WTC11 (cell line): ENCODE measurements around the gene TPGS2. TPM values are rescaled to one million over a fixed set of nuclear protein-coding genes. Genes with fewer than 3 reads are reported as not detected.

ENCODE experiments used
- ATAC-seq: fragments of 200-7000 bp; cut with Tn5 transposase; 2 replicates; pipeline ENCODE4 v1.10.0; 2021; ENCODE audit warnings: mild to moderate bottlenecking, moderate library complexity
- CTCF ChIA-PET: fragments of 300-600 bp; sonication (Branson Sonifier 250); formaldehyde crosslinking; loops from one replicate; lab custom pipeline; 2021; ENCODE audit warnings: antibody characterized with exemption; lab: Charles Lee
- POLR2A ChIA-PET: fragments of 350-600 bp; sonication (Branson Sonifier 250); formaldehyde crosslinking; loops from one replicate; lab custom pipeline; 2021; ENCODE audit warnings: antibody characterized with exemption; lab: Charles Lee
- DNase-seq: peaks from one replicate; pipeline ENCODE4 v3.0.0; 2021; ENCODE audit warnings: low spot score
- H3K27ac Mint-ChIP-seq: 2 replicates; pipeline ENCODE4 v1.8.0; 2021; ENCODE audit warnings: mixed read lengths
- H3K27me3 Mint-ChIP-seq: 2 replicates; pipeline ENCODE4 v1.8.0; 2021; ENCODE audit warnings: low read depth, mild to moderate bottlenecking, moderate library complexity, mixed read lengths
- H3K36me3 Mint-ChIP-seq: 2 replicates; pipeline ENCODE4 v1.8.0; 2021; ENCODE audit warnings: mixed read lengths
- H3K4me1 Mint-ChIP-seq: 2 replicates; pipeline ENCODE4 v1.8.0; 2022; ENCODE audit warnings: mixed read lengths
- H3K4me3 Mint-ChIP-seq: 2 replicates; pipeline ENCODE4 v1.8.0; 2021; ENCODE audit warnings: mild to moderate bottlenecking, moderate library complexity, mixed read lengths
- H3K9me3 Mint-ChIP-seq: 2 replicates; pipeline ENCODE4 v1.8.0; 2021; ENCODE audit warnings: mixed read lengths
- ATF1 ChIP-seq: sonication (generic); formaldehyde crosslinking; IDR thresholded peaks from 2 replicates; pipeline ENCODE4 v1.8.1; 2023; ENCODE audit warnings: mild to moderate bottlenecking, moderate library complexity, missing genetic modification reagents
- ELF4 ChIP-seq: sonication (generic); formaldehyde crosslinking; IDR thresholded peaks from 2 replicates; pipeline ENCODE4 v1.8.1; 2022; ENCODE audit warnings: low read depth, mild to moderate bottlenecking, moderate library complexity, missing genetic modification reagents
- FOXJ3 ChIP-seq: sonication (generic); formaldehyde crosslinking; IDR thresholded peaks from 2 replicates; pipeline ENCODE4 v1.9.0; 2021; ENCODE audit warnings: missing genetic modification reagents, mild to moderate bottlenecking, borderline replicate concordance
- KAT7 ChIP-seq: sonication (generic); formaldehyde crosslinking; IDR thresholded peaks from 2 replicates; pipeline ENCODE4 v1.8.1; 2023; ENCODE audit warnings: missing genetic modification reagents, mild to moderate bottlenecking, borderline replicate concordance
- NFE2L1 ChIP-seq: sonication (generic); formaldehyde crosslinking; IDR thresholded peaks from 2 replicates; pipeline ENCODE4 v1.8.1; 2023; ENCODE audit warnings: missing genetic modification reagents
- NFYB ChIP-seq: sonication (generic); formaldehyde crosslinking; conservative IDR thresholded peaks from 2 replicates; pipeline ENCODE4 v1.8.0; 2022; ENCODE audit warnings: low read depth, missing genetic modification reagents
- NR2C2 ChIP-seq: sonication (generic); formaldehyde crosslinking; IDR thresholded peaks from 2 replicates; pipeline ENCODE4 v1.8.0; 2022; ENCODE audit warnings: mild to moderate bottlenecking, missing genetic modification reagents
- TEAD4 ChIP-seq: sonication (generic); formaldehyde crosslinking; IDR thresholded peaks from 2 replicates; pipeline ENCODE4 v1.8.0; 2022; ENCODE audit warnings: mild to moderate bottlenecking, missing genetic modification reagents
- ZNF138 ChIP-seq: sonication (generic); formaldehyde crosslinking; conservative IDR thresholded peaks from 2 replicates; pipeline ENCODE4 v1.8.1; 2022; ENCODE audit warnings: mild to moderate bottlenecking, moderate library complexity, missing genetic modification reagents
- ZNF416 ChIP-seq: fragments of 250-450 bp; sonication (Bioruptor Pico); IDR thresholded peaks from 2 replicates; pipeline ENCODE4 v1.9.0; 2021; ENCODE audit warnings: mild to moderate bottlenecking, inconsistent platforms
- total RNA-seq: library from RNA; stranded (reverse); gene quantifications from 3 replicates; pipeline ENCODE4 v1.2.3, GENCODE V29; 2021
- TF ChIP-seq, protein P1 (sequence below): sonication (generic); formaldehyde crosslinking; IDR thresholded peaks from 2 replicates; pipeline ENCODE4 v1.8.1; 2023; ENCODE audit warnings: mild to moderate bottlenecking, missing genetic modification reagents, borderline replicate concordance
- TF ChIP-seq, protein P2 (sequence below): sonication (generic); formaldehyde crosslinking; IDR thresholded peaks from 2 replicates; pipeline ENCODE4 v1.8.1; 2022; ENCODE audit warnings: low read depth, missing genetic modification reagents, borderline replicate concordance
- TF ChIP-seq, protein P3 (sequence below): sonication (generic); formaldehyde crosslinking; IDR thresholded peaks from 2 replicates; pipeline ENCODE4 v1.8.0; 2022; ENCODE audit warnings: mild to moderate bottlenecking, missing genetic modification reagents
- TF ChIP-seq, protein P4 (sequence below): sonication (generic); formaldehyde crosslinking; IDR thresholded peaks from 2 replicates; pipeline ENCODE4 v1.8.1; 2022; ENCODE audit warnings: mild to moderate bottlenecking, moderate library complexity, missing genetic modification reagents
- TF ChIP-seq, protein P5 (sequence below): sonication (generic); formaldehyde crosslinking; IDR thresholded peaks from 2 replicates; pipeline ENCODE4 v1.8.1; 2023; ENCODE audit warnings: mild to moderate bottlenecking, moderate library complexity, missing genetic modification reagents
- TF ChIP-seq, protein P6 (sequence below): sonication (generic); formaldehyde crosslinking; IDR thresholded peaks from 2 replicates; pipeline ENCODE4 v1.8.0; 2023; ENCODE audit warnings: missing genetic modification reagents, mild to moderate bottlenecking, borderline replicate concordance
- TF ChIP-seq, protein P7 (sequence below): sonication (generic); formaldehyde crosslinking; IDR thresholded peaks from 2 replicates; pipeline ENCODE4 v1.8.1; 2023; ENCODE audit warnings: mild to moderate bottlenecking, missing genetic modification reagents, moderate library complexity

Gene TPGS2
- total RNA-seq, 1 experiment from 2014 or later: 96.9 TPM

DNA sequence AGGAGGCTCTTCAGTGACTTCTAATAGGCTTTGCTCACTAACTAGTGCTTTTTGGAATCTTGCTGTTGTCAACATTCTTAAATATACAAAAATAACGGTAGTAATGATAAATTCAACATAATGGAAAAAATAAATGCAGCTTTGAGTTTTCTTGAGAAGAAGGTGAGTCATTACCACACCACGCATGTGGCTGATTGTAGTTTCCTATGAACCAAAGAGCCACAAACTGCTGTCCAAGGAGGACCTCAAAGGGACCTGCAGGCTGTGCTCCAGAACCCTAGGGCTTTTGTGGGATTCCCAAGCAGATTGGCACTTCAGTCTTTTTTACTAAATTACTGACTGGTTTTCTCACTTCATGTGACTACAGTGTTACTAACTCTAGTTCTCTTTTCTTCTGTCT lies 66.7 kb downstream of the TPGS2 start (continued):
- TF ChIP-seq, protein P1, sequence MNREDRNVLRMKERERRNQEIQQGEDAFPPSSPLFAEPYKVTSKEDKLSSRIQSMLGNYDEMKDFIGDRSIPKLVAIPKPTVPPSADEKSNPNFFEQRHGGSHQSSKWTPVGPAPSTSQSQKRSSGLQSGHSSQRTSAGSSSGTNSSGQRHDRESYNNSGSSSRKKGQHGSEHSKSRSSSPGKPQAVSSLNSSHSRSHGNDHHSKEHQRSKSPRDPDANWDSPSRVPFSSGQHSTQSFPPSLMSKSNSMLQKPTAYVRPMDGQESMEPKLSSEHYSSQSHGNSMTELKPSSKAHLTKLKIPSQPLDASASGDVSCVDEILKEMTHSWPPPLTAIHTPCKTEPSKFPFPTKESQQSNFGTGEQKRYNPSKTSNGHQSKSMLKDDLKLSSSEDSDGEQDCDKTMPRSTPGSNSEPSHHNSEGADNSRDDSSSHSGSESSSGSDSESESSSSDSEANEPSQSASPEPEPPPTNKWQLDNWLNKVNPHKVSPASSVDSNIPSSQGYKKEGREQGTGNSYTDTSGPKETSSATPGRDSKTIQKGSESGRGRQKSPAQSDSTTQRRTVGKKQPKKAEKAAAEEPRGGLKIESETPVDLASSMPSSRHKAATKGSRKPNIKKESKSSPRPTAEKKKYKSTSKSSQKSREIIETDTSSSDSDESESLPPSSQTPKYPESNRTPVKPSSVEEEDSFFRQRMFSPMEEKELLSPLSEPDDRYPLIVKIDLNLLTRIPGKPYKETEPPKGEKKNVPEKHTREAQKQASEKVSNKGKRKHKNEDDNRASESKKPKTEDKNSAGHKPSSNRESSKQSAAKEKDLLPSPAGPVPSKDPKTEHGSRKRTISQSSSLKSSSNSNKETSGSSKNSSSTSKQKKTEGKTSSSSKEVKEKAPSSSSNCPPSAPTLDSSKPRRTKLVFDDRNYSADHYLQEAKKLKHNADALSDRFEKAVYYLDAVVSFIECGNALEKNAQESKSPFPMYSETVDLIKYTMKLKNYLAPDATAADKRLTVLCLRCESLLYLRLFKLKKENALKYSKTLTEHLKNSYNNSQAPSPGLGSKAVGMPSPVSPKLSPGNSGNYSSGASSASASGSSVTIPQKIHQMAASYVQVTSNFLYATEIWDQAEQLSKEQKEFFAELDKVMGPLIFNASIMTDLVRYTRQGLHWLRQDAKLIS: no peak
- TF ChIP-seq ZNF138 (CRISPR knock-in tag) (no peak), FOXJ3 (CRISPR knock-in tag) (no peak), KAT7 (no peak), ELF4 (no peak)
- TF ChIP-seq, all 79 proteins: peak for 0

DNA sequence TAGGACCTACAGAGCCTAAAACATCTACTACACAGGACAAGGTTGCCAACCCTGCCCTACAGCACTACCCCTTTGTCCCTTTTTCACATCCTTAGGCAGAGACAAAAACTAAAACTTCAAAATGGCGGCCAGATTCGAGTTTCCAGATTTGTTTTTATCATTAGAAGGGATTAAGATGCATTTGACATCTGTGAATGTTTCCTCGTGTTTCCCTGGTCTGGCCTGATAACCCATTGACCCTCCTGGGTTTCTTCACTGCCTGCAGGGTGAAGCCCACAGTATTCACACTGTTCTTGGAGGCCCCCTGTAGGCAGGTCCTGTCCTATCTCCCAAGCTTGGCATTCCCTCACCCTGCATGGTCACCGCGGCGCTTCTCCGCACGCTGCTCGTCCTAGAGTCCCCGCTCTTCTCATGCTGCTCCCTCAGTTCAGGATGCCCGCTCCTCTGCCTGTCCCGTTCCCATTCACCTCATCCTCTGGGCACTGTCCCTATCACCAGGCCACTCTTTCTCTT lies 67.6 kb downstream of the TPGS2 start:
- ChIA-PET CTCF (interaction anchor here (1.5 kb wide), 1 partner anchor 48 kb away, joined by 3 read pairs; no protein-coding TSS in a partner anchor), POLR2A (no interaction called here)
- peak; percentile 63 for ATAC-seq

DNA sequence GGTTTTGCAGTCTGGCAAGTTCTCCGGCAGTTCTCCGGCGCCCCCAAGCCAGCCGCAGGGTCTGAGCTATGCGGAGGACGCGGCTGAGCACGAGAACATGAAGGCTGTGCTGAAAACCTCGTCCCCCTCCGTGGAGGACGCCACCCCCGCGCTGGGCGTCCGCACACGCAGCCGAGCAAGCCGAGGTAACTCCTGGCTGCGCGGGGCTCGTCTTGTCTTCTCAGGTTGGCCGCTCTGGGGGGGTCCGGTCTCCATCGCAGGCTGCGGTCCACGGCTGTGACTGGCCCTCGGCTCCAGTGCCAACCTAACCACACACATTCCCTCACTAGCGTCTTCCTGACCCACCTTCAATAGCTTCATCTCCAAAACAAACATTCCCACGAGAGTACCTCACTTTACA lies 68.2 kb downstream of the TPGS2 start:
- ChIA-PET CTCF (interaction anchor here (1.5 to 2.6 kb wide), 3 partner anchors 27 to 73 kb away, joined by 3 to 8 read pairs (median 3); no protein-coding TSS in a partner anchor), POLR2A (no interaction called here)
- no peak for ATAC-seq
- Mint-ChIP-seq H3K36me3 (0 out of 2 replicates have a peak, but pooled peaks cover 2% of the 10 kb centered on the region), H3K27me3 (no peaks in the 10 kb centered on the region), H3K9me3 (peaks cover 4% of the 10 kb centered on the region; the same call in 1 of the 2 replicates), H3K4me3 (no peak overlapping the region), H3K27ac (no peak overlapping the region), H3K4me1 (peaks cover 8% of the 10 kb centered on the region)
- no peak for DNase-seq
- TF ChIP-seq, protein P2, sequence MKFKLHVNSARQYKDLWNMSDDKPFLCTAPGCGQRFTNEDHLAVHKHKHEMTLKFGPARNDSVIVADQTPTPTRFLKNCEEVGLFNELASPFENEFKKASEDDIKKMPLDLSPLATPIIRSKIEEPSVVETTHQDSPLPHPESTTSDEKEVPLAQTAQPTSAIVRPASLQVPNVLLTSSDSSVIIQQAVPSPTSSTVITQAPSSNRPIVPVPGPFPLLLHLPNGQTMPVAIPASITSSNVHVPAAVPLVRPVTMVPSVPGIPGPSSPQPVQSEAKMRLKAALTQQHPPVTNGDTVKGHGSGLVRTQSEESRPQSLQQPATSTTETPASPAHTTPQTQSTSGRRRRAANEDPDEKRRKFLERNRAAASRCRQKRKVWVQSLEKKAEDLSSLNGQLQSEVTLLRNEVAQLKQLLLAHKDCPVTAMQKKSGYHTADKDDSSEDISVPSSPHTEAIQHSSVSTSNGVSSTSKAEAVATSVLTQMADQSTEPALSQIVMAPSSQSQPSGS (CRISPR knock-in tag): no peak
- TF ChIP-seq NR2C2 (no peak), FOXJ3 (CRISPR knock-in tag) (no peak), KAT7 (no peak), ATF1 (no peak), NFE2L1 (CRISPR knock-in tag) (no peak), NFYB (CRISPR knock-in tag) (no peak), TEAD4 (CRISPR knock-in tag) (no peak), ZNF416 (CRISPR knock-in tag) (no peak)
- TF ChIP-seq, protein P3, sequence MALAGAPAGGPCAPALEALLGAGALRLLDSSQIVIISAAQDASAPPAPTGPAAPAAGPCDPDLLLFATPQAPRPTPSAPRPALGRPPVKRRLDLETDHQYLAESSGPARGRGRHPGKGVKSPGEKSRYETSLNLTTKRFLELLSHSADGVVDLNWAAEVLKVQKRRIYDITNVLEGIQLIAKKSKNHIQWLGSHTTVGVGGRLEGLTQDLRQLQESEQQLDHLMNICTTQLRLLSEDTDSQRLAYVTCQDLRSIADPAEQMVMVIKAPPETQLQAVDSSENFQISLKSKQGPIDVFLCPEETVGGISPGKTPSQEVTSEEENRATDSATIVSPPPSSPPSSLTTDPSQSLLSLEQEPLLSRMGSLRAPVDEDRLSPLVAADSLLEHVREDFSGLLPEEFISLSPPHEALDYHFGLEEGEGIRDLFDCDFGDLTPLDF (CRISPR knock-in tag): no peak
- TF ChIP-seq, protein P4, sequence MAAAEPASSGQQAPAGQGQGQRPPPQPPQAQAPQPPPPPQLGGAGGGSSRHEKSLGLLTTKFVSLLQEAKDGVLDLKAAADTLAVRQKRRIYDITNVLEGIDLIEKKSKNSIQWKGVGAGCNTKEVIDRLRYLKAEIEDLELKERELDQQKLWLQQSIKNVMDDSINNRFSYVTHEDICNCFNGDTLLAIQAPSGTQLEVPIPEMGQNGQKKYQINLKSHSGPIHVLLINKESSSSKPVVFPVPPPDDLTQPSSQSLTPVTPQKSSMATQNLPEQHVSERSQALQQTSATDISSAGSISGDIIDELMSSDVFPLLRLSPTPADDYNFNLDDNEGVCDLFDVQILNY (CRISPR knock-in tag): no peak
- TF ChIP-seq, protein P5, sequence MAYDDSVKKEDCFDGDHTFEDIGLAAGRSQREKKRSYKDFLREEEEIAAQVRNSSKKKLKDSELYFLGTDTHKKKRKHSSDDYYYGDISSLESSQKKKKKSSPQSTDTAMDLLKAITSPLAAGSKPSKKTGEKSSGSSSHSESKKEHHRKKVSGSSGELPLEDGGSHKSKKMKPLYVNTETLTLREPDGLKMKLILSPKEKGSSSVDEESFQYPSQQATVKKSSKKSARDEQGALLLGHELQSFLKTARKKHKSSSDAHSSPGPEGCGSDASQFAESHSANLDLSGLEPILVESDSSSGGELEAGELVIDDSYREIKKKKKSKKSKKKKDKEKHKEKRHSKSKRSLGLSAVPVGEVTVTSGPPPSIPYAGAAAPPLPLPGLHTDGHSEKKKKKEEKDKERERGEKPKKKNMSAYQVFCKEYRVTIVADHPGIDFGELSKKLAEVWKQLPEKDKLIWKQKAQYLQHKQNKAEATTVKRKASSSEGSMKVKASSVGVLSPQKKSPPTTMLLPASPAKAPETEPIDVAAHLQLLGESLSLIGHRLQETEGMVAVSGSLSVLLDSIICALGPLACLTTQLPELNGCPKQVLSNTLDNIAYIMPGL (CRISPR knock-in tag): no peak
- TF ChIP-seq, protein P6, sequence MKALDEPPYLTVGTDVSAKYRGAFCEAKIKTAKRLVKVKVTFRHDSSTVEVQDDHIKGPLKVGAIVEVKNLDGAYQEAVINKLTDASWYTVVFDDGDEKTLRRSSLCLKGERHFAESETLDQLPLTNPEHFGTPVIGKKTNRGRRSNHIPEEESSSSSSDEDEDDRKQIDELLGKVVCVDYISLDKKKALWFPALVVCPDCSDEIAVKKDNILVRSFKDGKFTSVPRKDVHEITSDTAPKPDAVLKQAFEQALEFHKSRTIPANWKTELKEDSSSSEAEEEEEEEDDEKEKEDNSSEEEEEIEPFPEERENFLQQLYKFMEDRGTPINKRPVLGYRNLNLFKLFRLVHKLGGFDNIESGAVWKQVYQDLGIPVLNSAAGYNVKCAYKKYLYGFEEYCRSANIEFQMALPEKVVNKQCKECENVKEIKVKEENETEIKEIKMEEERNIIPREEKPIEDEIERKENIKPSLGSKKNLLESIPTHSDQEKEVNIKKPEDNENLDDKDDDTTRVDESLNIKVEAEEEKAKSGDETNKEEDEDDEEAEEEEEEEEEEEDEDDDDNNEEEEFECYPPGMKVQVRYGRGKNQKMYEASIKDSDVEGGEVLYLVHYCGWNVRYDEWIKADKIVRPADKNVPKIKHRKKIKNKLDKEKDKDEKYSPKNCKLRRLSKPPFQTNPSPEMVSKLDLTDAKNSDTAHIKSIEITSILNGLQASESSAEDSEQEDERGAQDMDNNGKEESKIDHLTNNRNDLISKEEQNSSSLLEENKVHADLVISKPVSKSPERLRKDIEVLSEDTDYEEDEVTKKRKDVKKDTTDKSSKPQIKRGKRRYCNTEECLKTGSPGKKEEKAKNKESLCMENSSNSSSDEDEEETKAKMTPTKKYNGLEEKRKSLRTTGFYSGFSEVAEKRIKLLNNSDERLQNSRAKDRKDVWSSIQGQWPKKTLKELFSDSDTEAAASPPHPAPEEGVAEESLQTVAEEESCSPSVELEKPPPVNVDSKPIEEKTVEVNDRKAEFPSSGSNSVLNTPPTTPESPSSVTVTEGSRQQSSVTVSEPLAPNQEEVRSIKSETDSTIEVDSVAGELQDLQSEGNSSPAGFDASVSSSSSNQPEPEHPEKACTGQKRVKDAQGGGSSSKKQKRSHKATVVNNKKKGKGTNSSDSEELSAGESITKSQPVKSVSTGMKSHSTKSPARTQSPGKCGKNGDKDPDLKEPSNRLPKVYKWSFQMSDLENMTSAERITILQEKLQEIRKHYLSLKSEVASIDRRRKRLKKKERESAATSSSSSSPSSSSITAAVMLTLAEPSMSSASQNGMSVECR (CRISPR knock-in tag): no peak

More for the DNA sequence above, 67.6 kb downstream of the TPGS2 start:
- Mint-ChIP-seq H3K36me3 (0 out of 2 replicates have a peak, but pooled peaks cover 2% of the 10 kb centered on the region), H3K4me3 (no peak overlapping the region), H3K4me1 (peaks cover 8% of the 10 kb centered on the region), H3K27me3 (no peaks in the 10 kb centered on the region), H3K27ac (no peak overlapping the region), H3K9me3 (peaks cover 4% of the 10 kb centered on the region; the same call in 1 of the 2 replicates)
- peak; percentile 26 for DNase-seq
- TF ChIP-seq NFE2L1 (CRISPR knock-in tag): no peak
- TF ChIP-seq, protein P7, sequence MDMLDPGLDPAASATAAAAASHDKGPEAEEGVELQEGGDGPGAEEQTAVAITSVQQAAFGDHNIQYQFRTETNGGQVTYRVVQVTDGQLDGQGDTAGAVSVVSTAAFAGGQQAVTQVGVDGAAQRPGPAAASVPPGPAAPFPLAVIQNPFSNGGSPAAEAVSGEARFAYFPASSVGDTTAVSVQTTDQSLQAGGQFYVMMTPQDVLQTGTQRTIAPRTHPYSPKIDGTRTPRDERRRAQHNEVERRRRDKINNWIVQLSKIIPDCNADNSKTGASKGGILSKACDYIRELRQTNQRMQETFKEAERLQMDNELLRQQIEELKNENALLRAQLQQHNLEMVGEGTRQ (CRISPR knock-in tag): no peak
- TF ChIP-seq, all 79 proteins: peak for 0
